HEK293 (cell line): ENCODE results near the gene LHFPL4.

Source experiments
- CTCF ChIP-seq: fragments of 450-650 bp; formaldehyde crosslinking; IDR thresholded peaks from 2 replicates; pipeline ENCODE4 v1.5.1; 2016; ENCODE audit warnings: missing biosample characterization, missing genetic modification characterization
- HOXD13 ChIP-seq: sonication (generic); formaldehyde crosslinking; IDR thresholded peaks from 2 replicates; pipeline ENCODE4 v1.8.0; 2022; ENCODE audit warnings: missing genetic modification reagents, borderline replicate concordance
- YY1 ChIP-seq: fragments of 450-650 bp; formaldehyde crosslinking; IDR thresholded peaks from 2 replicates; pipeline ENCODE4 v1.5.1; 2018; ENCODE audit warnings: missing biosample characterization, missing genetic modification characterization
- ZFP37 ChIP-seq: fragments of 450-650 bp; formaldehyde crosslinking; IDR thresholded peaks from 2 replicates; pipeline ENCODE4 v1.5.1; 2016; ENCODE audit warnings: missing biosample characterization, missing genetic modification characterization
- ZNF121 ChIP-seq: fragments of 450-650 bp; formaldehyde crosslinking; IDR thresholded peaks from 2 replicates; pipeline ENCODE4 v1.5.1; 2016; ENCODE audit warnings: missing biosample characterization, missing genetic modification characterization
- ZNF274 ChIP-seq, 2 experiments: fragments of 200-500 bp in 1 of 2; fragments of 450-650 bp in 1 of 2; sonication (Bioruptor generic) in 1 of 2; formaldehyde crosslinking in 1 of 2; IDR thresholded peaks; 2 replicates each; pipeline versions ENCODE4 v1.5.1 to v1.6.1; 2014 to 2016; ENCODE audit warnings: borderline replicate concordance in 1 of 2, inconsistent platforms in 1 of 2, low read length in 1 of 2, missing biosample characterization in 1 of 2, missing genetic modification characterization in 1 of 2
- ZNF292 ChIP-seq: fragments of 450-650 bp; formaldehyde crosslinking; IDR thresholded peaks from 2 replicates; pipeline ENCODE4 v1.5.1; 2016; ENCODE audit warnings: low read depth, missing biosample characterization, missing genetic modification characterization, borderline replicate concordance
- ZNF701 ChIP-seq: fragments of 450-650 bp; formaldehyde crosslinking; IDR thresholded peaks from 2 replicates; pipeline ENCODE4 v1.5.1; 2016; ENCODE audit warnings: missing biosample characterization, missing genetic modification characterization
- ZNF785 ChIP-seq: fragments of 450-650 bp; formaldehyde crosslinking; IDR thresholded peaks from 2 replicates; pipeline ENCODE4 v1.5.1; 2016; ENCODE audit warnings: missing biosample characterization, missing genetic modification characterization

GRCh38 chr3:9542182-9542581 lies 11.4 kb downstream of the LHFPL4 start:
- TF ChIP-seq ZFP37 (tag by site-specific recombination) (no peak), CTCF (tag by site-specific recombination) (no peak), ZNF701 (tag by site-specific recombination) (no peak), HOXD13 (no peak), ZNF121 (no peak), ZNF785 (tag by site-specific recombination) (no peak), YY1 (tag by site-specific recombination) (no peak), ZNF274 (IDR thresholded peaks at IDR 0.05; ENCODE audit: low read length) (no peak), ZNF274 (tag by site-specific recombination; IDR thresholded peaks at IDR 0.05; ENCODE audit: borderline replicate concordance) (no peak), ZNF292 (no peak)
